HCEC 1CT (cell line): ENCODE measurements around the gene NUBP1.

ENCODE experiments used
- DNase-seq: peaks from one replicate; pipeline ENCODE4 v3.0.0-alpha.2; 2017

NUBP1 gene

GRCh38 chr16:10808850-10809249 lies 65.2 kb downstream of the NUBP1 start:
- no peak for DNase-seq

- no peak for DNase-seq
Observed at GRCh38 chr16:10809706-10810105, 66.1 kb downstream of the NUBP1 start.

GRCh38 chr16:10812312-10813098 lies 68.9 kb downstream of the NUBP1 start:
- DNase-seq, result no peak

GRCh38 chr16:10813099-10813455 lies 69.4 kb downstream of the NUBP1 start:
- no peak for DNase-seq

- no peak for DNase-seq
Observed at GRCh38 chr16:10817514-10817913, 73.9 kb downstream of the NUBP1 start.

- DNase-seq, result no peak
Observed at GRCh38 chr16:10817963-10818941, 74.6 kb downstream of the NUBP1 start, which contains the start of gene TVP23A. TSS of gene TVP23A (minus strand) at chr16:10818794. CDS start at chr16:10818493, 301 bp downstream.
